WI38 (cell line): ENCODE measurements around the gene OBSCN.

Experiments
- H3K4me3 ChIP-seq: 2 replicates; pipeline ENCODE4 v1.5.1; 2011; ENCODE audit warnings: low read depth, mild to moderate bottlenecking, control low read depth, low read length
- CTCF ChIP-seq: IDR thresholded peaks from 2 replicates; pipeline ENCODE4 v1.5.1; 2012; ENCODE audit warnings: low read depth, mild to moderate bottlenecking, control low read depth, low read length

Gene OBSCN

GRCh38 chr1:228401782-228402640 lies 194.2 kb downstream of the OBSCN start:
- no peak for TF ChIP-seq CTCF
- no peak overlapping the region for H3K4me3 ChIP-seq

DNA sequence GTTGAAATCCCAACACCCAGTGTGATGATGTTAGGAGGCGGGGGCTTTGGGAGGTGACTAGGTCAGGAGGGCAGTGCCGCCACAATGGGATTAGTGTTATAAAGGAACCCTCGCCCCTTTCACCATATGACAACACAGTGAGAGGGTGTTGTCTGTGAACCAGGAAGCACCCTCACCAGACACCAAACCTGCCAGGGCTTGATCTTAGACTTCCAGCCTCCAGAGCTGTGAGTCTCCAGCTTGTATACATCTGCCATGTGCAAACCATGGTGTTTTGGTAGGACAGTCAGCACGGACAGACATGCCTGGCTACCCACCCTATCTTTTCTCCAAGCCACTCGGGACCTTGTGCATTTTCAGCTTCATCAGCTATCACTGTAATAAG lies 194.8 kb downstream of the OBSCN start:
- H3K4me3 ChIP-seq = no peak overlapping the region
- no peak for TF ChIP-seq CTCF

- no peak overlapping the region for H3K4me3 ChIP-seq
- no peak for TF ChIP-seq CTCF
These were observed 195.4 kb downstream of the OBSCN start for GRCh38 chr1:228403231-228403631.

DNA sequence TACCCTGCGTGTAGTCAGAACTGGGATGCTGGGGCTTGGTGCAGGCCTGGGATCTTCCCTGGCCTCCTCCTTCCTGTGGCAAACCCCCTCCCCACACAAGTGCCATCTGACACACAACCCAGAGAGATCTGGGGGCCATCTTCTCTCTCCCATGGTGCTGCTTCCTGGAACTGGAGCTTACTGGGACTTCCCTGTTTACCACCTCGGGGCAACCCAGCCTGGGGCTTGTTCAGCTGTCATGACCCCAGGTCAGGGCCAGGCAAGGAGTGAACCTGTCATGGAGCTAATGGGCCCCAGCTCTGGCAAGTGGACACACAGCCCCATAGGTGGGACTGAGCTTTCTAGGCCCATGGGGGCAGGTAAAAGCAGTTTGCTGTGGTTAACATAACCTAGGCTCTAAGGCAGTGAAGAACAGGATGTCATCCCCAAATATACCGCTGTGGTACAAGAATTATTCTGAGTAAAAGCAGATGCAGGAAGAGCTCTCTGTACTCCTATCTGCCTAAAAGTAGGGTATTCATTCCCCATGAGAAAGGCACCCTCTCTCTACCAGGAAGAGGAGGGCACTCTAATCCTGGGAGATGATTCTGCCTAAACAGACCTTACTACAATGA lies 196.4 kb downstream of the OBSCN start:
- peak overlapping the region; percentile 88; the same call in 1 of the 2 replicates for H3K4me3 ChIP-seq
- no peak for TF ChIP-seq CTCF

GRCh38 chr1:228405200-228405978 lies 197.5 kb downstream of the OBSCN start:
- H3K4me3 ChIP-seq = peak overlapping the region; percentile 88
- TF ChIP-seq CTCF = no peak

DNA sequence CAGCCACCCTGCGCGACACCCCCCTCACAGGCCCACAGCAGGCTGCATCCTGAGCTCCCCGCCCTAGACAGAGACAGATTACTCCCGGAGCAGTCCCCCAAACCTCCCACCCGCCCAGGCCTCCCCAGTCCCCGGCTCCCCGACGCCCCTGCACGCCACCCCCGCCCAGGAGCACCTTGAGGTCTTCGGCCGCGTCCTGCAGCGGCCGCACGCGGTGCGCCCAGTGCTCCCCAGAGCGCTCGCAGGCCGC lies 198.1 kb downstream of the OBSCN start:
- H3K4me3 ChIP-seq = peak overlapping the region; percentile 88
- no peak for TF ChIP-seq CTCF
